Measurements from ENCODE around the gene PHKB.
"Not testable (repeated sequence)": the region's sequence is repeated elsewhere in the genome, so short reads cannot be mapped to it uniquely, and the experiment has no call there.

Gene PHKB

DNA sequence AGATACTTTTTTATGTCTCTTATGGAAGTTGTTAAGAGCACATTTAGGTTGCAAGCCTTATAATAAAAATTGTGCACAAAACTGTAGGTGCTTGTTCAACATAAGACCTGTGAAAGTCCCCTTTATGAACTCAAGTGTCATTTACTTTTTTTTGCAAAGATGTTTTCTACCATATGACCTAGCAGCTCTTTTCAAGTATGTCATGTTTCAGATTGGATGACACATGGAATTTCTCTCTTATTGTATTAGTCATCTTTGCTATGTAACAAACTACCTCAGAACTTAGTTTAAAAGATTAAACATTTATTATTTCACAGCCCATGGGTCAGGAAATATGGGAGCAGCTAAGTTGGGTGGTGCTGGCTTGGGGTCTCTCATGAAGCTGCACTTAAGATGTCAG lies 57.9 kb downstream of the PHKB start:
- DNase-seq, result no peak

DNA sequence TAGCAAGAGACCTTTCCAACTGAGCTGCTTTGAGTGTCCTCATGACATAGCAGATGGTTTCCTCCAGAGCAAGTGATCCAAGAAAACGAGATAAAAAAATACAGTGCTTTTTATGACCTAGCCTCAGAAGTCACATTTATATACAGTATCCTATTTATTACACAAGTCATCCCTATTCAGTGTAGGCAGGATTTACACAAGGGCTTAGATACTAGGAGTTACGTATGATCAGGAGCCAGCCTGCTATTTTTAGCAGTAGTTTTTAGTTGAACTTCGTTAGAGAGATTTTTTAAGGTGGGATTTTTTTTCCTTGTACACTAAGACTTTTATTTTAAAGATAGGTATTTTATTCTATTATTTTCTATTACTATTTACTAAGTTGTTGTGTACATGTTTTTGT lies 58.4 kb downstream of the PHKB start:
- no peak for DNase-seq

GRCh38 chr16:47519996-47520679 lies 59.0 kb downstream of the PHKB start:
- DNase-seq, result no peak

GRCh38 chr16:47523342-47524006 lies 62.3 kb downstream of the PHKB start:
- no peak for DNase-seq

- no peak for DNase-seq
Measured at GRCh38 chr16:47524007-47524405, 62.9 kb downstream of the PHKB start.

DNA sequence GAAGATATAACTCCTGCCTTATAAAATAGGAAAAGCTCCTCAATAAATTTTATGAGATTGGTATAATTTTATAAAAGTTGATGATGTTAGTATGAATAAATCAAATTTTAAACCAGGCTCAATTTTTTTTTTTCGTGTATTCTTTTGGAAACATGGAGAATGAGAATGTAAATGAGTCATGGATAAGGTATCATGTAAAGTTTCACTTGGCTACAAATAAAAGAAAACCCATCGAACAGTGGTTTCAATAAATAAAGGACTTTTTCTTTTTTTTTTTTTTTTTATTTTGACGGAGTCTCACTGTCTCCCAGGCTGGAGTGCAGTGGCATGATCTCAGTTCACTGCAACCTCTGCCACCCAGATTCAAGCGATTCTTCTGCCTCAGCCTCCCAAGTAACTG lies 67.3 kb downstream of the PHKB start:
- no peak for DNase-seq

DNA sequence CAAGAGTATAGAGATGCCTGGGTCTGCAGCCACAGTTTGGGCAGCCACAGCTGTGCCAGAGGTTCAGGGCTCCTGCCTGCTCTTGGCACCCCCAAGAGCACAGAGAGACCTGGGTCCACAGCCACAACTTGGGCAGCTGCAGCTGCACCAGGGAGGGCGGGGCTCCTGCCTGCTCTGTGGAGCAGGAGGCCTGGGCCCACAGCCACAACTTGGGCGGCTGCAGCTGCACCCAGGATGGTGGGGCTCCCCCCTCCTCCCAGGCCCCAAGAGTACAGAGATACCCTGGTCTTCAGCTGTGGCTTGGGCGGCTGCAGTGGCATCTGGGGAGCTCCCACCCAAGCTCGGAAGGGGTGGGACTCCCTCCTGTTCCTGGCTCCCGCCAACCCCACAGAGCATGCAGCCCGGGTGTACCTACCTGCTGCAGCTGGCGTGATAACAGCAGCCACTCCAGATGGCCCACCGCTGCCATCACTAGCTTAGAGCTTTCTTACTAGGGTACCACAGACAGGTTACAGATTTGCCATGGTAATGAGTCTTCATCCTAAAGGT lies 72.7 kb downstream of the PHKB start:
- no peak for DNase-seq

DNA sequence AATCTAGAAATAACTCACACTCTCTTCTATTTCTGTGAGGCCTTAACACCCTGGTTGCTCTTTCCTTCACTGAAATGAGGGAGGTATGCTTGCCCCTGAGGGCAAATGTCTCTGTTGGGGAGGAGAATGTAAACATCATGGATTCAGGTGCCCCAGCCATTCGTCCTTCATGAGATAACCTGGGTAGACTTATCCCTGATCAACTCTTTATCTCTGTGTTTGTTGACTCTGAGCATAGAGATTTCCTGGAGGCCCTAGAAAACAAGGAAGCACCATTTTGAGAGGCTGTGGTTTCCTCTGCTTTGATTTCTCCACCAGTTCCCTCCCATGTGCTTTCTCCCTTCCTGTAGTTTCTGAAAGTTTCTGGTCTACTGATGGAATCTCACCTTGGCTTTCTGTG lies 77.3 kb downstream of the PHKB start:
- no peak for DNase-seq

GRCh38 chr16:47539707-47540670 lies 78.9 kb downstream of the PHKB start:
- not testable (repeated sequence) for DNase-seq

GRCh38 chr16:47541135-47541534 lies 80.0 kb downstream of the PHKB start:
- not testable (repeated sequence) for DNase-seq

DNA sequence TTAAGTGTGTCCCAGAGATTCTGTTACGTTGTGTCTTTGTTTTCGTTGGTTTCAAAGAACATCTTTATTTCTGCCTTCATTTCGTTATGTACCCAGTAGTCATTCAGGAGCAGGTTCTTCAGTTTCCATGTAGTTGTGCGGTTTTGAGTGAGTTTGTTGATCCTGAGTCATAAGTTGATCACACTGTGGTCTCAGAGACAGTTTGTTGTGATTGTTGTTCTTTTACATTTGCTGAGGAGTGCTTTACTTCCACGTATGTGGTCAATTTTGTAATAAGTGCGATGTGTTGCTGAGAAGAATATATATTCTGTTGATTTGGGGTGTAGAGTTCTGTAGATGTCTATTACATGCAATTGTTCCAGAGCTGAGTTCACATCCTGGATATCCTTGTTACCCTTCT lies 83.1 kb downstream of the PHKB start:
- not testable (repeated sequence) for DNase-seq

GRCh38 chr16:47551185-47551584 lies 90.1 kb downstream of the PHKB start:
- not testable (repeated sequence) for DNase-seq

- DNase-seq, result not testable (repeated sequence)
Measured at GRCh38 chr16:47551767-47552166, 90.6 kb downstream of the PHKB start.

GRCh38 chr16:47553853-47554564 lies 92.9 kb downstream of the PHKB start:
- no peak for DNase-seq

DNA sequence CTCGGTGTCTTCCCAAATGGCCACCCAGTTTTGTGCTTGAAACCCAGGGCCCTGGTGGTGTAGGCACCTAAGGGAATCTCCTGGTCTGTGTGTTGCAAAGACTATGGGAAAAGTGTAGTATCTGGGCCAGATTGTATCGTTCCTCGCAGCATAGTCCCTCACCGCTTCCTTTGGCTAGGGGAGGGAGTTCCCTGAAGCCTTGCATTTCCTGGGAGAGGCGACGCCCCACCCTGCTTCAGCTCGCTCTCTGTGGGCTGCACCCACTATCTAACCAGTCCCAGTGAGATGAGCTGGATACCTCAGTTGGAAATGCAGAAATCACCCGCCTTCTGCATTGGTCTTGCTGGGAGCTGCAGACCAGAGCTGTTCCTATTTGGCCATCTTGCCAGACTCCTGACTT lies 93.5 kb downstream of the PHKB start:
- DNase-seq, result not testable (repeated sequence)

DNA sequence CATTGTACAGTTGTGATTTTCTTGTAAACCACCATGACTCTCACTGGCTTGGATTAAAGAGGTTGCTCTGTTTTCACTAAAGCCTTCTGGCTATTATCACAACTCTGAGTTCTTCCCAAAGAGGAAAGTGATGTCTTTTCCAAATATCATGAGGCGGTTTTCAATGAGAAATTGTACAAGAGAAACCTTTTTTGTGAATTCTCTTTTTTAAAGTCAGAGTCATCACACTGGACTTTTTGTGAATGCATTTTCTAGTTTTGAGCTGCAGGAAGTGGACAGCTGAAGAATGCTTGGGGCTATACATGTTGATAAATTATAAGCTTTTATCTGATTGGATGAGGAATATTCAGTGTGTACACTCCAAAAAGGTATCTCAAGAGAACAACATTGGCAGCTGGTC lies 100.2 kb downstream of the PHKB start:
- DNase-seq, result no peak

DNA sequence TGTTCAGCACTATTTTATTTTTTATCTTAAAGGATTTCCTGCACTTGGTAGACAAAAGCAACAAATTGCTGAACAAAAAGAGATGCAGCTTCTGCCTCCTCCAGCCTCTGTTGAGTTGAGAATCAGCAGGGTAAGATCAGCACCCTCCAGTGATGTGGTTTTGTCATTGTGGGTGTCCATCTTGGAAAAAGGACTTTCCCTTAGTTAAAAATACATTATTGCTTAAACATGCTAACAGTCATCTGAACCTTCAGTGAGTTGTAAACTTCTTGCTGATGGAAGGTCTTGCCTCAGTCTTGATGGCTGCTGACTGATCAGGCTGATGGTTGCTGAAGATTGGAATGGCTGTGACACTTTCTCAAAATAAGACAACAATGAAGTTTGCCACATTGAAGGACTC lies 101.2 kb downstream of the PHKB start:
- DNase-seq, result no peak

- no peak for DNase-seq
Measured at GRCh38 chr16:47565454-47565853, 104.3 kb downstream of the PHKB start.

DNA sequence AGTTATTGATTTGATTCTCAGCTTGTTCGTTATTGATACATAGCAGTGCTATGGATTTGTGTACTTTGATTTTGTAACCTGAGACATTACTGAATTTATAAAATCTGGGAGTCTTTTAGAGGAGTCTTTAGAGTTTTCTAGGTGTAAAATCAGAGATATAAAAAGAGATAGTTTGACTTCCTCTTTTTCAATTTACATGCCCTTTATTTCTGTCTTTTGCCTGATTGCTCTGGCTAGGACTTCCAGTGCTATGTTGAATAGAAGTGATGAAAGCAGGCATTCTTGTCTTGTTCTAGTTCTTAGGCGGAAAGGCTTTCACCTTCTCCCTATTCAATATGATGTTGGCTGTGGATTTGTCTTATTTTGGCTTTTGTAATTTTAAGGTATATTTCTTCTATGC lies 106.2 kb downstream of the PHKB start:
- no peak for DNase-seq

DNA sequence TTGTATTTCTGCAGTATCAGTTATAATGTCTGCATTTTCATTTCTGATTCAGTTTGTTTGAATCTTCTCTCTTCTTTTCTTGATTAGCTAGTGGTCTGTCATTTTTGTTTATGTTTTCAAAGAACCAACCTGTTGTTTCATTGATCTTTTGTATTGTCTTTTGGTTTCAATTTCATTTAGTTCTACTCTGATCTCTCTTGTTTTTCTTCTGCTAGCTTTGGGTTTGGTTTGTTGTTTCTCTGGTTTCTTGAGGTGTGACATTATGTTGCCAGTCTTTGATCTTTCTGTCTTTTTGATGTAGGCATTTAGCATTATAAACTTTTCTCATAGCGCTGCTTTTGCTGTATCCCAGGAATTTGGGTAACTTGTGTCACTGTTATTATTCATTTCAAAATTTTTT lies 107.2 kb downstream of the PHKB start:
- no peak for DNase-seq

DNA sequence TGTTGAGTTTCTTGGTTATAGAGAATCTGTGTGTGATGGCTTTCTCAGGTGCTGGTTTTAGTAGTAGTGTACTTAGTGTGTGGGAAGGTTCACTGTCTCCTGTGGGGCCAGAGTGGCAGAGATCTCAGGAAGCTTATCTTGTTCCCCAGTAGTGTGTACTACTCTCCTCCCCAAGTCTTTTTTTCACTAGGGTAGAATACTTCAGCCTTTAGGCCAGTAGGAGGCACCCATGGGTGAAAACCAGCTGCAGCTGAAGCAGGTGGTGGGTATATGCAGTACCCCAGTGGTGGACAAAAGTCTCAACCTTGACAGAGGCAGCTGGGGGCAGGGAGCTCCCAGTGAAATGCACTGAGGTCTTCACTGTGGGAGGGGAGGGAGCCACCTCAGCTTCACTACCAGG lies 109.9 kb downstream of the PHKB start:
- no peak for DNase-seq

DNA sequence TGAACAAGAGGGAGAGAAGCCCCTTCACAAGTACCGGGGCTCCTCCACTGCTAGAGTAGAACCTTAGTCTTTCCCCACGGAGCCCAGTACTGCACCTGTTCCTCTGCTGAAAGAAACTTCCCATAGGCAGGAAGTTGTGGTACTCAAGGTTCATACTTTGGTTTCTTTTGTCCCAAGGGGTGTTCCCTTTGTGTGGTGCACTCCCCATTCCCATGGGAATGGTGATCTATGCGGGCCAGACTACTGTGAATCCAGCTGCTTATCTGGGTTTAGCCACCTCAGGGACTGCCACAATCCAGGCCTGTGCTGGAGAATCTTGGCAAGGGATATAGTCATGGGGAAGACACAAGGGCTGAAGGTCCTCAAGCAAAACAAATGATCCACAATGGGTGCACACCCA lies 110.6 kb downstream of the PHKB start:
- DNase-seq, result no peak

All from NCI-H1092 (cell line).